MCF 10A (cell line): ENCODE data around the gene ITGAV. TPM values are rescaled to one million over a fixed set of nuclear protein-coding genes. Genes with fewer than 3 reads are reported as not detected.

Experiments used
- BruUV-seq: library from RNA; stranded (reverse); fragments of 400-500 nt; replicated peaks from 2 replicates; lab custom pipeline; 2021; lab: Mats Ljungman, UMichigan
- CTCF ChIA-PET: fragments of 300-600 bp; sonication (Branson Sonifier 250); formaldehyde crosslinking; extraction: SDS; loops from one replicate; lab custom pipeline; 2021; ENCODE audit warnings: antibody characterized with exemption, inconsistent platforms; lab: Yijun Ruan, JAX
- POLR2A ChIA-PET: fragments of 300-600, 350-650 bp; sonication (Branson Sonifier 250); formaldehyde crosslinking; extraction: SDS; loops from one replicate; lab custom pipeline; 2020; ENCODE audit warnings: antibody characterized with exemption, inconsistent platforms; lab: Yijun Ruan, JAX
- DNase-seq: peaks from one replicate; pipeline ENCODE4 v3.0.0-alpha.2; 2018; ENCODE audit not compliant: unreplicated experiment
- H3K27ac Mint-ChIP-seq: one replicate; pipeline ENCODE4 v1.8.0; 2022; ENCODE audit warnings: mild to moderate bottlenecking, low read depth, mixed read lengths; ENCODE audit not compliant: unreplicated experiment
- H3K27me3 Mint-ChIP-seq: one replicate; pipeline ENCODE4 v1.8.0; 2022; ENCODE audit warnings: mixed read lengths; ENCODE audit not compliant: insufficient read depth, unreplicated experiment
- H3K36me3 Mint-ChIP-seq: one replicate; pipeline ENCODE4 v1.8.0; 2022; ENCODE audit warnings: mild to moderate bottlenecking, moderate library complexity, mixed read lengths; ENCODE audit not compliant: insufficient read depth, unreplicated experiment
- H3K4me1 Mint-ChIP-seq: one replicate; pipeline ENCODE4 v1.8.0; 2022; ENCODE audit warnings: mixed read lengths; ENCODE audit not compliant: insufficient read depth, unreplicated experiment
- H3K4me3 Mint-ChIP-seq: one replicate; pipeline ENCODE4 v1.8.0; 2022; ENCODE audit warnings: mild to moderate bottlenecking, moderate library complexity, mixed read lengths; ENCODE audit not compliant: unreplicated experiment
- H3K9me3 Mint-ChIP-seq: one replicate; pipeline ENCODE4 v1.8.0; 2022; ENCODE audit warnings: mixed read lengths; ENCODE audit not compliant: unreplicated experiment
- CTCF ChIP-seq: fragments of 200-600 bp; IDR thresholded peaks from one replicate; pipeline ENCODE4 v1.8.0; 2022; ENCODE audit warnings: antibody characterized with exemption, mild to moderate bottlenecking; ENCODE audit not compliant: unreplicated experiment
- intact Hi-C: fragments of 100-400 bp; cut with micrococcal nuclease; formaldehyde crosslinking; loops from 2 replicates; pipeline ENCODE4 v1.14.1; 2022
- total RNA-seq: library from RNA; stranded (reverse); gene quantifications from 2 replicates; pipeline ENCODE4 v1.2.3, GENCODE V29; 2022

The ITGAV gene
- total RNA-seq, 1 experiment from 2014 or later: 56.1 TPM

DNA sequence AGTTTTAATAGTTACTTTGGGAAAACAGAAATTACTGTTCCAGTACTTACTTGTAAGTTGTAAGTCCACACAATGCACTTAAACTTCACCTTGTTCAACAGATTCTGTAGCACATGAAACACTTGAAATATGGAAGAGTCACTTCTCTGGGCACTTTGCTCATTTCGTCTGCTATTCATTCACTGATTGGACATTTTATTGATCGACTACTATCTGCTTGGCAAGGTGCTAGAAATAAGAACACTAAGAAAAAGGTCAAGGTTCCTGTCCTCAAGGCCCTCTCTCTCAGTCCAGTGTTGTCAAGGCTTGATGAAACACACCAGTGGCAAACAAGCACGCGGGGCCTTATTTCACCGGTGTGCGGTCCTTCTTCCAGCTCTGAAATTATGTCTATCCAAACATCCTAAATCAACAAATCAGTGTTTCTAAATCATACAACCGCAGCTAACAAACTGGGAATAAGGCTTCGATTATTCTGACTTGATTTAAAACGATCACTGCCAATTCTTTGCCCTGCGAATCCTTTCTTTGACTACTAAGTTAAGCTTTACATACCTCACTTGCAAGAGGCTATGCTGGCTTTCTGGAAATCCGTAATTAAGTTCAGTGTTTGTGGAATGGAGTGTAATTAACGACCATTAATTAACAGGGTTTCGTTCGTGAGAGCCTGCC lies 780 bp upstream of the ITGAV start:
- no peak for DNase-seq
- Mint-ChIP-seq H3K4me3 (peak overlapping the region; percentile 76), H3K27ac (peak overlapping the region; percentile 60), H3K9me3 (no peaks in the 10 kb centered on the region), H3K27me3 (no peaks in the 10 kb centered on the region), H3K4me1 (peaks cover 14% of the 10 kb centered on the region), H3K36me3 (no peaks in the 10 kb centered on the region)
- no peak for TF ChIP-seq CTCF
- TSS peak; percentile 66 for BruUV-seq
- CTCF ChIA-PET: interaction anchor here (0.6 to 2.4 kb wide), 9 partner anchors 13 to 102 kb away, joined by 3 to 16 read pairs (median 5); no protein-coding TSS in a partner anchor
- POLR2A ChIA-PET: interaction anchor here (0.7 to 3.7 kb wide), 24 partner anchors 9 to 241 kb away, joined by 3 to 59 read pairs (median 5); partner anchors contain the start of gene ZC3H15
- intact Hi-C loops: no loop called here

DNA sequence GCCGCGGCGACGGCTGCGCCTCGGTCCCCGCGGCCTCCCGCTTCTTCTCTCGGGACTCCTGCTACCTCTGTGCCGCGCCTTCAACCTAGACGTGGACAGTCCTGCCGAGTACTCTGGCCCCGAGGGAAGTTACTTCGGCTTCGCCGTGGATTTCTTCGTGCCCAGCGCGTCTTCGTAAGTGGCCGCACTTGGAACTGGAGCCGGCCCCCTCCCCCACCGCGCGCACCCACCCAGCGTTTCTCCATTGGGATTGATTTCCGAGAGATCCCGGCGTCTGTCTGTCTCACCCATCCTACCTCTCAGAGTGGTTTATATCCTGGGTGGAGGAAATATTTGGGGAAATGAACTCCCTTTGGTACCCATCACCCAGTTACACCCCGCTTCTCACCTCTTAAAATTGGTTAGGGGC lies 498 bp downstream of the ITGAV start:
- TF ChIP-seq CTCF: no peak
- peak overlapping the region; percentile 76 for H3K4me3 Mint-ChIP-seq
- H3K27ac Mint-ChIP-seq: peak overlapping the region; percentile 60
- ChIA-PET CTCF (interaction anchor here (0.5 to 2.4 kb wide), 6 partner anchors 52 to 86 kb away, joined by 4 to 16 read pairs (median 5); no protein-coding TSS in a partner anchor), POLR2A (interaction anchor here (0.7 to 3.7 kb wide), 19 partner anchors 8 to 105 kb away, joined by 3 to 59 read pairs (median 6); partner anchors contain the start of gene ZC3H15)
- H3K9me3 Mint-ChIP-seq: no peaks in the 10 kb centered on the region
- no peak for DNase-seq
- BruUV-seq: no TSS peak
- peaks cover 23% of the 10 kb centered on the region for H3K4me1 Mint-ChIP-seq
- no peaks in the 10 kb centered on the region for H3K36me3 Mint-ChIP-seq
- intact Hi-C loops: loop anchor here (1.0 to 5.0 kb wide), 4 partner anchors 46 to 88 kb away; no protein-coding TSS in a partner anchor
- no peaks in the 10 kb centered on the region for H3K27me3 Mint-ChIP-seq

GRCh38 chr2:186590759-186591505 lies 1.1 kb downstream of the ITGAV start:
- DNase-seq: peak; percentile 57
- ChIA-PET CTCF (interaction anchor here (0.5 to 2.4 kb wide), 5 partner anchors 51 to 83 kb away, joined by 3 to 15 read pairs (median 5); no protein-coding TSS in a partner anchor), POLR2A (interaction anchor here (0.6 to 3.7 kb wide), 18 partner anchors 8 to 111 kb away, joined by 3 to 59 read pairs (median 6); partner anchors contain the start of gene ZC3H15)
- no peak for TF ChIP-seq CTCF
- Mint-ChIP-seq H3K36me3 (no peaks in the 10 kb centered on the region), H3K4me3 (peak overlapping the region; percentile 76), H3K9me3 (no peaks in the 10 kb centered on the region), H3K27ac (peak overlapping the region; percentile 60), H3K27me3 (no peaks in the 10 kb centered on the region), H3K4me1 (peaks cover 26% of the 10 kb centered on the region)
- intact Hi-C loops: loop anchor here (1.0 to 5.0 kb wide), 4 partner anchors 47 to 89 kb away; no protein-coding TSS in a partner anchor
- TSS peak; percentile 27 for BruUV-seq
